Measurements from ENCODE around the gene CARMIL1.

DNA sequence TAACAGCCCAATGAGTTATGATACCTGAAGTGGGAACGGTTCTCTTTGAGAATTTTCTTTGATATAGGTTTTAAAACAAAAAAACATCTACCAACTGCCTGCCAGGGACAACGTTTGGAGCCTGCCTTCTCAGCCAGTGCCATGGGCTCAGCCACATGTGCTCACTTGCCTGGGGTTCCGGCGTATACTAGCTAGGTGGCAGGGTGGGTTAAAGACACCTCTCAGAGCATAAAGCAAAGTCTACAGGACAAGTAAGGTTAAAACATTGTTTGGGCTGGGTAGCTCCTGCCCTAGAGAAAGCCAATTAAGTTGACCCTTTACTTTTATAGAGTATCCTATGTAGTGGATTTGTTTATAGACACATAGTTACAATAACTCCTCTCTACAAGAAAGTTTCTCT is 334.9 kb downstream of the CARMIL1 start:
- no peak for TF ChIP-seq GATA2 (IDR thresholded peaks at IDR 0.05; ENCODE audit: low read depth, low read length)
- no peak for TF ChIP-seq GATA3 (IDR thresholded peaks at IDR 0.05; ENCODE audit: low read depth, low read length)

Data from SH-SY5Y (cell line).